Large intestine (tissue), 3 donors: ENCODE results near the gene BLACAT1. TPM values are rescaled to one million over a fixed set of nuclear protein-coding genes. Genes with fewer than 3 reads are reported as not detected.
A peak's percentile ranks its signal among the peaks of the same experiment; 100 is the strongest.

Source experiments
- DNase-seq, 2 donors: peaks; one replicate each; pipeline versions ENCODE4 v3.0.0 to v3.0.0-alpha.2; 2013
- H3K27ac ChIP-seq: one replicate; pipeline ENCODE4 v1.5.1; 2013; ENCODE audit warnings: low read length
- H3K27me3 ChIP-seq: 2 replicates; pipeline ENCODE4 v1.6.1; 2013; ENCODE audit warnings: low read length; ENCODE audit not compliant: control insufficient read depth, insufficient read depth
- H3K36me3 ChIP-seq: 2 replicates; pipeline ENCODE4 v1.6.1; 2013; ENCODE audit warnings: low read length; ENCODE audit not compliant: control insufficient read depth, insufficient read depth
- H3K4me1 ChIP-seq: one replicate; pipeline ENCODE4 v1.6.1; 2013; ENCODE audit warnings: low read length; ENCODE audit not compliant: control insufficient read depth, insufficient read depth
- H3K4me3 ChIP-seq: one replicate; pipeline ENCODE4 v1.5.1; 2013; ENCODE audit warnings: low read length
- H3K9me3 ChIP-seq: one replicate; pipeline ENCODE4 v1.6.1; 2013; ENCODE audit warnings: mild to moderate bottlenecking, low read depth, low read length, moderate library complexity; ENCODE audit not compliant: control insufficient read depth
- WGBS: methylation state at CpG from one replicate; pipeline ENCODE4 v1.1.5; 2013; ENCODE audit warnings: low lambda C conversion rate; ENCODE audit not compliant: insufficient coverage; 5-methylcytosine and 5-hydroxymethylcytosine counted together
- polyA plus RNA-seq: library from polyadenylated mRNA; unstranded; fragments of 120-200 nt; gene quantifications from one replicate; pipeline ENCODE4 v1.2.1, GENCODE V29; 2013

The BLACAT1 gene
- polyA plus RNA-seq, 1 donor = 0.88 TPM

GRCh38 chr1:205474571-205474970, 18.7 kb upstream of the BLACAT1 start:
- H3K27me3 ChIP-seq = peaks cover 23% of the 10 kb centered on the region
- 100% methylated on average over 1 of the region's 3 CpGs for WGBS

GRCh38 chr1:205473966-205474365, 18.1 kb upstream of the BLACAT1 start:
- no peaks in the 10 kb centered on the region for H3K4me1 ChIP-seq
- peaks cover 24% of the 10 kb centered on the region for H3K27me3 ChIP-seq
- no peak overlapping the region for H3K27ac ChIP-seq
- no peak overlapping the region for H3K4me3 ChIP-seq
- H3K36me3 ChIP-seq = no peaks in the 10 kb centered on the region
- H3K9me3 ChIP-seq = no peaks in the 10 kb centered on the region
- no CpG with 5 or more reads among the region's 7 CpGs for WGBS
- DNase-seq = no peak

More at GRCh38 chr1:205474571-205474970, 18.7 kb upstream of the BLACAT1 start:
- H3K4me3 ChIP-seq = no peak overlapping the region
- H3K27ac ChIP-seq = no peak overlapping the region
- no peaks in the 10 kb centered on the region for H3K36me3 ChIP-seq
- no peak for DNase-seq
- no peaks in the 10 kb centered on the region for H3K4me1 ChIP-seq
- H3K9me3 ChIP-seq = no peaks in the 10 kb centered on the region

GRCh38 chr1:205473475-205473874, 17.6 kb upstream of the BLACAT1 start:
- Histone ChIP-seq H3K4me1 (no peaks in the 10 kb centered on the region), H3K27ac (no peak overlapping the region)
- 21% methylated on average over 2 of the region's 4 CpGs for WGBS

GRCh38 chr1:205472737-205473441, 17.0 kb upstream of the BLACAT1 start:
- no peaks in the 10 kb centered on the region for H3K4me1 ChIP-seq
- no peak for DNase-seq
- peaks cover 26% of the 10 kb centered on the region for H3K27me3 ChIP-seq
- H3K4me3 ChIP-seq = no peak overlapping the region
- WGBS = 60% methylated on average over 1 of the region's 13 CpGs
- no peak overlapping the region for H3K27ac ChIP-seq
- no peaks in the 10 kb centered on the region for H3K9me3 ChIP-seq
- H3K36me3 ChIP-seq = no peaks in the 10 kb centered on the region

More at GRCh38 chr1:205473475-205473874, 17.6 kb upstream of the BLACAT1 start:
- peaks cover 24% of the 10 kb centered on the region for H3K27me3 ChIP-seq
- H3K9me3 ChIP-seq = no peaks in the 10 kb centered on the region
- no peak for DNase-seq
- H3K36me3 ChIP-seq = no peaks in the 10 kb centered on the region
- H3K4me3 ChIP-seq = no peak overlapping the region

- WGBS = no CpG with 5 or more reads among the region's 6 CpGs
- Histone ChIP-seq H3K9me3 (no peaks in the 10 kb centered on the region), H3K4me1 (no peaks in the 10 kb centered on the region), H3K36me3 (no peaks in the 10 kb centered on the region), H3K27ac (no peak overlapping the region), H3K27me3 (peaks cover 42% of the 10 kb centered on the region), H3K4me3 (no peak overlapping the region)
- DNase-seq = peak in 1 of 2 donors; percentile 69
These were observed 14.3 kb upstream of the BLACAT1 start for GRCh38 chr1:205470131-205470530.

- Histone ChIP-seq H3K27me3 (peaks cover 32% of the 10 kb centered on the region), H3K27ac (no peak overlapping the region), H3K4me1 (no peaks in the 10 kb centered on the region), H3K36me3 (no peaks in the 10 kb centered on the region), H3K4me3 (no peak overlapping the region), H3K9me3 (no peaks in the 10 kb centered on the region)
- 40% methylated on average over 2 of the region's 7 CpGs for WGBS
- no peak for DNase-seq
These were observed 10.9 kb upstream of the BLACAT1 start for GRCh38 chr1:205466595-205467220.

- H3K27me3 ChIP-seq = peaks cover 42% of the 10 kb centered on the region
- no peaks in the 10 kb centered on the region for H3K9me3 ChIP-seq
- no peak overlapping the region for H3K4me3 ChIP-seq
- DNase-seq = no peak
- no peaks in the 10 kb centered on the region for H3K36me3 ChIP-seq
- no peaks in the 10 kb centered on the region for H3K4me1 ChIP-seq
- WGBS = no CpG with 5 or more reads among the region's 2 CpGs
- H3K27ac ChIP-seq = no peak overlapping the region
These were observed 9.5 kb upstream of the BLACAT1 start for GRCh38 chr1:205465392-205465791.

GRCh38 chr1:205458777-205459566, 3.1 kb upstream of the BLACAT1 start:
- Histone ChIP-seq H3K36me3 (no peaks in the 10 kb centered on the region), H3K27ac (no peak overlapping the region), H3K4me3 (no peak overlapping the region), H3K4me1 (peaks cover 10% of the 10 kb centered on the region), H3K9me3 (peaks cover 12% of the 10 kb centered on the region), H3K27me3 (peaks cover 77% of the 10 kb centered on the region)
- 30% methylated on average over 2 of the region's 6 CpGs for WGBS
- DNase-seq = peak in 1 of 2 donors; percentile 50

GRCh38 chr1:205456868-205457745, 1.3 kb upstream of the BLACAT1 start:
- peaks cover 85% of the 10 kb centered on the region for H3K27me3 ChIP-seq
- H3K4me1 ChIP-seq = peaks cover 10% of the 10 kb centered on the region
- no peaks in the 10 kb centered on the region for H3K36me3 ChIP-seq
- no CpG with 5 or more reads among the region's 74 CpGs for WGBS
- no peak overlapping the region for H3K27ac ChIP-seq
- DNase-seq = no peak
- no peak overlapping the region for H3K4me3 ChIP-seq
- peaks cover 12% of the 10 kb centered on the region for H3K9me3 ChIP-seq
